A673 (cell line): ENCODE results near the gene EED. TPM values are rescaled to one million over a fixed set of nuclear protein-coding genes. Genes with fewer than 3 reads are reported as not detected.

ENCODE experiments used
- BruUV-seq: library from RNA; stranded (reverse); fragments of 400-500 nt; replicated peaks from 2 replicates; lab custom pipeline; 2021; lab: Mats Ljungman, UMichigan
- CTCF ChIA-PET: fragments of 300-600 bp; sonication (Branson Sonifier 250); formaldehyde crosslinking; loops from one replicate; lab custom pipeline; 2022; ENCODE audit warnings: antibody characterized with exemption; lab: Charles Lee
- POLR2A ChIA-PET: fragments of 300-600 bp; sonication (Branson Sonifier 250); formaldehyde crosslinking; loops from one replicate; lab custom pipeline; 2022; ENCODE audit warnings: antibody characterized with exemption; ENCODE audit not compliant: low non-redundant PET; lab: Charles Lee
- DNase-seq: peaks from one replicate; pipeline ENCODE4 v3.0.0-alpha.2; 2015; ENCODE audit warnings: low spot score
- H3K27ac ChIP-seq: fragments of 200-600 bp; sonication (generic); 2 replicates; pipeline ENCODE4 v1.5.1; 2016; ENCODE audit warnings: mixed run types, low read depth, mild to moderate bottlenecking, mixed read lengths, antibody characterized with exemption, low read length; ENCODE audit not compliant: poor library complexity, severe bottlenecking
- H3K27me3 ChIP-seq: fragments of 200-600 bp; sonication (generic); replicated peaks from 2 replicates; pipeline ENCODE4 v1.6.1; 2017; ENCODE audit warnings: mixed run types, low read depth, mild to moderate bottlenecking, mixed read lengths, antibody characterized with exemption, low read length; ENCODE audit not compliant: insufficient read depth, poor library complexity
- H3K36me3 ChIP-seq: fragments of 200-600 bp; sonication (generic); 2 replicates; pipeline ENCODE4 v1.6.1; 2016; ENCODE audit warnings: mixed run types, mild to moderate bottlenecking, mixed read lengths, antibody characterized with exemption, low read length; ENCODE audit not compliant: insufficient read depth, poor library complexity, severe bottlenecking
- H3K4me1 ChIP-seq: fragments of 200-600 bp; sonication (generic); 2 replicates; pipeline ENCODE4 v1.6.1; 2017; ENCODE audit warnings: mixed run types, mild to moderate bottlenecking, mixed read lengths, antibody characterized with exemption, low read length; ENCODE audit not compliant: insufficient read depth, poor library complexity, severe bottlenecking
- H3K4me3 ChIP-seq: fragments of 200-600 bp; sonication (generic); 2 replicates; pipeline ENCODE4 v1.5.1; 2016; ENCODE audit warnings: low read depth, mixed run types, mild to moderate bottlenecking, mixed read lengths, low read length; ENCODE audit not compliant: poor library complexity, severe bottlenecking
- H3K9me3 ChIP-seq: fragments of 200-600 bp; sonication (generic); 2 replicates; pipeline ENCODE4 v1.6.1; 2016; ENCODE audit warnings: mixed run types, low read depth, mild to moderate bottlenecking, mixed read lengths, antibody characterized with exemption, low read length; ENCODE audit not compliant: poor library complexity, severe bottlenecking
- CTCF ChIP-seq: fragments of 300-800, 200-600 bp; sonication (generic); conservative IDR thresholded peaks from 2 replicates; pipeline ENCODE4 v1.5.1; 2017; ENCODE audit warnings: low read depth, mild to moderate bottlenecking, antibody characterized with exemption, low read length, moderate library complexity, mixed read lengths
- EZH2 ChIP-seq: fragments of 200-600 bp; sonication (generic); IDR thresholded peaks from 2 replicates; pipeline ENCODE4 v1.6.1; 2017; ENCODE audit warnings: borderline replicate concordance, low read depth, mild to moderate bottlenecking, mixed read lengths, antibody characterized with exemption, low read length; ENCODE audit not compliant: poor library complexity, severe bottlenecking
- intact Hi-C: fragments of 100-400 bp; cut with micrococcal nuclease; formaldehyde crosslinking; loops from one replicate; pipeline ENCODE4 v1.10.0; 2022; ENCODE audit not compliant: unreplicated experiment
- total RNA-seq: library from RNA; stranded (reverse); gene quantifications from 2 replicates; pipeline ENCODE4 v1.2.3, GENCODE V29; 2021

Gene EED
- total RNA-seq, 1 experiment from 2014 or later: 43.4 TPM

DNA sequence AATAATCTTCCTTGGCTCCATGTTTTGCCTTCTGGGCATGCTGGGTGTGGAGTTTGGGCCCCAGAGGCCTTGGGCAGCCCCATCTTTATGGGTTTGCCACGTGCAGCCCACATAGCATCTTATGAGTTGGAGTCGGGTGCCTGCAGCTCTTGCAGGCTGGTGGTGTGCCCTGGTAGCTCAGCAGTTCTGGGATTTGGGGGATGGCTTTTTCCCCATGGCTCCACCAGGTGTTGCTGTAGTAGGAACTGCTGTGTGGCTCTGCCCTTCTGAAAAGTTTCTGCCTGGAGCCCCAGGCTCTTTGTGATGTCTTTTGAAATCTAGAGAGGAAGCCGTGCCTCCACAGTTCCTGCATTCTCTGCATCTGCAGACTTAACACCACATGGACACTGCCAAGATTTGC, 16.8 kb downstream of the EED start:
- no peak for DNase-seq
- no peak overlapping the region for H3K4me3 ChIP-seq
- no peak overlapping the region for H3K27ac ChIP-seq
- no peaks in the 10 kb centered on the region for H3K9me3 ChIP-seq
- BruUV-seq: no TSS peak
- no peaks in the 10 kb centered on the region for H3K27me3 ChIP-seq
- intact Hi-C loops: no loop called here
- ChIA-PET CTCF (interaction anchor here (0.7 kb wide), 1 partner anchor 1197 kb away, joined by 3 read pairs; no protein-coding TSS in a partner anchor), POLR2A (no interaction called here)
- H3K36me3 ChIP-seq: peaks cover 17% of the 10 kb centered on the region
- no peaks in the 10 kb centered on the region for H3K4me1 ChIP-seq
- TF ChIP-seq EZH2 (no peak), CTCF (no peak)

- DNase-seq: no peak
- no TSS peak for BruUV-seq
- intact Hi-C loops: no loop called here
- H3K27ac ChIP-seq: no peak overlapping the region
- H3K4me3 ChIP-seq: no peak overlapping the region
- no peaks in the 10 kb centered on the region for H3K4me1 ChIP-seq
- TF ChIP-seq CTCF (no peak), EZH2 (no peak)
- ChIA-PET POLR2A (interaction anchor here (0.9 kb wide), 1 partner anchor 9 kb away, joined by 16 read pairs; no protein-coding TSS in a partner anchor), CTCF (interaction anchor here (0.6 to 0.7 kb wide), 2 partner anchors 220 to 428 kb away, joined by 3 read pairs; no protein-coding TSS in a partner anchor)
- no peaks in the 10 kb centered on the region for H3K9me3 ChIP-seq
- peaks cover 6% of the 10 kb centered on the region for H3K36me3 ChIP-seq
- H3K27me3 ChIP-seq: no peaks in the 10 kb centered on the region
These were observed 17.8 kb downstream of the EED start for GRCh38 chr11:86262387-86262786.

DNA sequence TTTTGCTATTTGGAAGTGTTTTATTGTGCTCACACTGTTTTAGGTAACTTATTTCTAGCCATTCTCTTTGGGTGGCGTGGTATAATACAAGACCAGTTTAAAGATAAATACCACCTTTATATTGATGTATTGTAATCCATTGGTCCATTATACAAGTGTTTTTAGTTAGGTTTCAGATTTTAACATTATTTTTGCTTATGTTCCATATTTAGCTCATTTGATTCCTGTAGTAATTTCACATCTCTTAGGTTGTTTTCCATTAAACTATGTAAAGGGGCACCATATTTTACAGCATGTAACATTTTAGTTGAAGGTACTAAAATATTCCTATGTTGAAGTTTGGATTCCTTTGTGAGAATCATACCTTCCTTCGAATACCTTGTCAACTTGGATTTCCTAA, 20.1 kb downstream of the EED start:
- no peak for DNase-seq
- Histone ChIP-seq H3K4me3 (no peak overlapping the region), H3K4me1 (no peaks in the 10 kb centered on the region), H3K27me3 (no peaks in the 10 kb centered on the region), H3K36me3 (peaks cover 9% of the 10 kb centered on the region), H3K27ac (no peak overlapping the region), H3K9me3 (no peaks in the 10 kb centered on the region)
- CTCF ChIA-PET: no interaction called here
- no TSS peak for BruUV-seq
- TF ChIP-seq EZH2 (no peak), CTCF (no peak)
- intact Hi-C loops: no loop called here
- POLR2A ChIA-PET: no interaction called here
